ENCODE data around the gene HDC.

GRCh38 chr15:50280271-50280670, 14.7 kb upstream of the HDC start:
- TF ChIP-seq CTCF (IDR thresholded peaks at IDR 0.05 in 8 of 11, conservative IDR thresholded peaks at IDR 0.05 in 3 of 11) (no peak), POLR2AphosphoS5 (IDR thresholded peaks at IDR 0.05) (no peak)
